OCI-LY7 (cell line): ENCODE measurements around the gene DCST2.

Experiments
- EZH2phosphoT487 ChIP-seq: fragments of 200-600 bp; sonication (generic); IDR thresholded peaks from 2 replicates; pipeline ENCODE4 v1.6.1; 2018; ENCODE audit warnings: low read depth, borderline replicate concordance, mild to moderate bottlenecking, mixed run types, antibody characterized with exemption, low read length, moderate library complexity, mixed read lengths
- TF ChIP-seq, protein P1 (sequence below): fragments of 200-600 bp; sonication (generic); conservative IDR thresholded peaks from 2 replicates; pipeline ENCODE4 v1.5.1; 2014; ENCODE audit warnings: mild to moderate bottlenecking, antibody characterized with exemption, low read length, moderate library complexity, mixed read lengths

DNA sequence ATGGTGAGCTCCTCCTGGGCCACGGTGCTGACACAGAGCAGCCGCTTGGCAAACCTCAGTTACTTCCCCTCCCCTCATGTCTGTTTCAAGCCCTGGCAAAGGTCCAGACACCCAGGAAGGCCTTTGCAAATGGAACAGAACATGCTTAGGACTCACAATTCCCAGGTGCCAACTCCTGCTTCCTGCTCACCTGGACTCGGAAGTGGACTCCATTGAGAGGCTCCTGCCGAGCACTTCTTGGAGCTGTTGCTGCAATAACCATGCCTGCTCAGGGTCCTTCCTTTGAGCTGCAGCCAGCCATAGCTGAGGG, 10.7 kb downstream of the DCST2 start:
- TF ChIP-seq, protein P1, sequence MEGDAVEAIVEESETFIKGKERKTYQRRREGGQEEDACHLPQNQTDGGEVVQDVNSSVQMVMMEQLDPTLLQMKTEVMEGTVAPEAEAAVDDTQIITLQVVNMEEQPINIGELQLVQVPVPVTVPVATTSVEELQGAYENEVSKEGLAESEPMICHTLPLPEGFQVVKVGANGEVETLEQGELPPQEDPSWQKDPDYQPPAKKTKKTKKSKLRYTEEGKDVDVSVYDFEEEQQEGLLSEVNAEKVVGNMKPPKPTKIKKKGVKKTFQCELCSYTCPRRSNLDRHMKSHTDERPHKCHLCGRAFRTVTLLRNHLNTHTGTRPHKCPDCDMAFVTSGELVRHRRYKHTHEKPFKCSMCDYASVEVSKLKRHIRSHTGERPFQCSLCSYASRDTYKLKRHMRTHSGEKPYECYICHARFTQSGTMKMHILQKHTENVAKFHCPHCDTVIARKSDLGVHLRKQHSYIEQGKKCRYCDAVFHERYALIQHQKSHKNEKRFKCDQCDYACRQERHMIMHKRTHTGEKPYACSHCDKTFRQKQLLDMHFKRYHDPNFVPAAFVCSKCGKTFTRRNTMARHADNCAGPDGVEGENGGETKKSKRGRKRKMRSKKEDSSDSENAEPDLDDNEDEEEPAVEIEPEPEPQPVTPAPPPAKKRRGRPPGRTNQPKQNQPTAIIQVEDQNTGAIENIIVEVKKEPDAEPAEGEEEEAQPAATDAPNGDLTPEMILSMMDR: no peak
- TF ChIP-seq EZH2phosphoT487: no peak
